Measurements from ENCODE around the gene SLC25A39.
A peak's percentile ranks its signal among the peaks of the same experiment; 100 is the strongest.
"Not testable (repeated sequence)": the region's sequence is repeated elsewhere in the genome, so short reads cannot be mapped to it uniquely, and the experiment has no call there.

SLC25A39 gene

GRCh38 chr17:44333371-44333770, 8.7 kb upstream of the SLC25A39 start:
- peak; percentile 65 to 79 (median 68) for DNase-seq

- peak; percentile 90 to 94 (median 91) for DNase-seq
Measured at GRCh38 chr17:44331249-44331760, 6.7 kb upstream of the SLC25A39 start.

GRCh38 chr17:44330263-44330662, 5.6 kb upstream of the SLC25A39 start:
- DNase-seq, result not testable (repeated sequence)

- DNase-seq, result not testable (repeated sequence)
Measured at GRCh38 chr17:44329516-44329915, 4.9 kb upstream of the SLC25A39 start.

GRCh38 chr17:44327715-44328449, 3.3 kb upstream of the SLC25A39 start:
- DNase-seq, result no peak

- peak; percentile 97 for DNase-seq
Measured at GRCh38 chr17:44326861-44327444, 2.3 kb upstream of the SLC25A39 start.

GRCh38 chr17:44324092-44324570, 492 bp downstream of the SLC25A39 start:
- DNase-seq, result peak in 2 of 3 donors; percentile 36 to 61

GRCh38 chr17:44323359-44324091, 1.1 kb downstream of the SLC25A39 start:
- no peak for DNase-seq

- DNase-seq, result no peak
Measured at GRCh38 chr17:44322236-44322895, 2.3 kb downstream of the SLC25A39 start.

- DNase-seq, result no peak
Measured at GRCh38 chr17:44321246-44322120, 3.1 kb downstream of the SLC25A39 start.

GRCh38 chr17:44320066-44320465, 4.6 kb downstream of the SLC25A39 start:
- DNase-seq, result no peak

- no peak for DNase-seq
Measured at GRCh38 chr17:44318077-44318892, 6.3 kb downstream of the SLC25A39 start.

- DNase-seq, result no peak
Measured at GRCh38 chr17:44317545-44317944, 7.1 kb downstream of the SLC25A39 start.

- DNase-seq, result no peak
Measured at GRCh38 chr17:44315760-44316731, 8.6 kb downstream of the SLC25A39 start.

- peak in 1 of 3 donors; percentile 48 for DNase-seq
Measured at GRCh38 chr17:44314869-44315661, 9.6 kb downstream of the SLC25A39 start.

GRCh38 chr17:44314524-44314868, 10.1 kb downstream of the SLC25A39 start:
- no peak for DNase-seq

GRCh38 chr17:44314031-44314430, 10.6 kb downstream of the SLC25A39 start:
- DNase-seq, result no peak

GRCh38 chr17:44312396-44313104, 12.1 kb downstream of the SLC25A39 start:
- no peak for DNase-seq
